ENCODE results near the gene CBX1.
A peak's percentile ranks its signal among the peaks of the same experiment; 100 is the strongest.

CBX1 gene

DNA sequence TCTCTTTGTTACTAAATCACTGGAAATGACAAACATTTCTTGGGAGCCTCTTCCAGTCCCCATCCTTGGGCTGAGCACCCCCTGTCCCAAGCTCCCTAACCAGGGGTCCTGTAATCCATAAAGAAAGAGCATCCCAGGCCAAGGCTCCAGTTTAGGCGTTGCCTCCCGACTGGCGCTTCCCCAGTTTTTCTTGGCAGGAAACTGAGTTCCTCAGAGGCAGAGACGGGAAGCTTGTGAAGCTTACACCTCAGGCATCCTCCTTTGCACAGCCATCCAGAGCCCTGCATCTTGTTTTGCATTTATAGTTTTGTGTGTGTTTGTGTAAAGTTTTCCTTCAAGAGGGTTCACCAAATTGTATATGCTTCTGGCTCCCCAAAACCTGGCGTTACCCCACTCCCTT, 70.7 kb downstream of the CBX1 start:
- DNase-seq (ENCODE audit: low read depth) = peak; percentile 56
- TF ChIP-seq, protein P1, sequence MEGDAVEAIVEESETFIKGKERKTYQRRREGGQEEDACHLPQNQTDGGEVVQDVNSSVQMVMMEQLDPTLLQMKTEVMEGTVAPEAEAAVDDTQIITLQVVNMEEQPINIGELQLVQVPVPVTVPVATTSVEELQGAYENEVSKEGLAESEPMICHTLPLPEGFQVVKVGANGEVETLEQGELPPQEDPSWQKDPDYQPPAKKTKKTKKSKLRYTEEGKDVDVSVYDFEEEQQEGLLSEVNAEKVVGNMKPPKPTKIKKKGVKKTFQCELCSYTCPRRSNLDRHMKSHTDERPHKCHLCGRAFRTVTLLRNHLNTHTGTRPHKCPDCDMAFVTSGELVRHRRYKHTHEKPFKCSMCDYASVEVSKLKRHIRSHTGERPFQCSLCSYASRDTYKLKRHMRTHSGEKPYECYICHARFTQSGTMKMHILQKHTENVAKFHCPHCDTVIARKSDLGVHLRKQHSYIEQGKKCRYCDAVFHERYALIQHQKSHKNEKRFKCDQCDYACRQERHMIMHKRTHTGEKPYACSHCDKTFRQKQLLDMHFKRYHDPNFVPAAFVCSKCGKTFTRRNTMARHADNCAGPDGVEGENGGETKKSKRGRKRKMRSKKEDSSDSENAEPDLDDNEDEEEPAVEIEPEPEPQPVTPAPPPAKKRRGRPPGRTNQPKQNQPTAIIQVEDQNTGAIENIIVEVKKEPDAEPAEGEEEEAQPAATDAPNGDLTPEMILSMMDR (conservative IDR thresholded peaks at IDR 0.05; ENCODE audit: low read length) = no peak
- no peak overlapping the region for H3K4me3 ChIP-seq (ENCODE audit: low read length)

DNA sequence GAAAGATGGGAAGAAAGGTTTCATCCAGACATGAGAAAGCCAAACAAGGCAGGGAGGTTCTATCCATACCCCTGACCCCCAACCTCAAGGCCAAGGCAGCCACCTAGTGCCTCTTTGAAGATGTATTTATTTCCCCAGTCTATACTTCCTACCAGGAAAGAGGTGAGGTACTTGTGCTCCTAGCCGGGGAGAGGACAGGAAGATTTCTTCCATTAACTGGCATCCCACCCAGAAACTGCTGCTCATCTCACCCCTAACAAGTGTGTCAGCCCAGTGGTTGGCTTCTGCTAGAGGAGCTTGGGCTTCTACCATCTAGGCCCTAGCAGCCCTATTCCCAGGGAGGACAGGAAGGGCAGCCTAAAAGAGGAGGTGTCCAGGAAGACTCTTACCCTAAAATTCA, 72.5 kb downstream of the CBX1 start:
- TF ChIP-seq, protein P1 (conservative IDR thresholded peaks at IDR 0.05; ENCODE audit: low read length) = no peak
- no peak for DNase-seq (ENCODE audit: low read depth)

DNA sequence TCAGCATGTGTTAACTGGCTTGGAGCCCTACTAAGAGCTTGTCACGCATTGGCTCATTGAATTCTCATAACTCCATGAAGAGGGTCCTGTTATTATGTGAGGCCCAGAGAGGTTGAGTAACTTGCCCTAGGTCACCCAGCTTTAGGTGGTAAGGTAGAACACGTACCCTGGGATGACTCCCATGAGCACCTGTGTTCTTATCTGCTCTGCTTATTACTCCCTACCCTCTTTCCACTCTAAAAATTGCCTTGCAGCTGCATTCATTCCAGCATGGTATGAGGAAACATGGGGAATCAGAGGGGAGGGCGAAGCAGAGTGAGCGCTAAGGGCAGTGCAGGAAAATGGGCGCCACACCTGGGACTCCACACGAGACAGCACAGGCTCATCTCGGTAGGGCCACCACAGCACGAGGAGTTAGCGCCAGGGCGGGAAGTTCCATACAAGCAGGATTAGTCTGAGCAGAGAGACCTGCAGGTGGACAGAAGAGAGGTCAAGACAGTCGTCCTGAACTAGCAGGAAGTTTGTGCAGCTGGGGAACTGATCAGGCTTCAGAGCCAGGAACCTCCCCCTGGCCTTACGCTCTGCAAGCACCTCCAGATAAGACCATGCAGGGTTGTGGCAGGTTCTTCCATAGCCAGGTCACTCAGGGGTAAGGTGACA, 73.8 kb downstream of the CBX1 start:
- DNase-seq (ENCODE audit: low read depth) = no peak
- no peak overlapping the region for H3K4me3 ChIP-seq (ENCODE audit: low read length)
- TF ChIP-seq, protein P1 (conservative IDR thresholded peaks at IDR 0.05; ENCODE audit: low read length) = no peak; the same call in 1 of the 2 replicates

More for the DNA sequence above, 72.5 kb downstream of the CBX1 start:
- no peak overlapping the region for H3K4me3 ChIP-seq (ENCODE audit: low read length)

DNA sequence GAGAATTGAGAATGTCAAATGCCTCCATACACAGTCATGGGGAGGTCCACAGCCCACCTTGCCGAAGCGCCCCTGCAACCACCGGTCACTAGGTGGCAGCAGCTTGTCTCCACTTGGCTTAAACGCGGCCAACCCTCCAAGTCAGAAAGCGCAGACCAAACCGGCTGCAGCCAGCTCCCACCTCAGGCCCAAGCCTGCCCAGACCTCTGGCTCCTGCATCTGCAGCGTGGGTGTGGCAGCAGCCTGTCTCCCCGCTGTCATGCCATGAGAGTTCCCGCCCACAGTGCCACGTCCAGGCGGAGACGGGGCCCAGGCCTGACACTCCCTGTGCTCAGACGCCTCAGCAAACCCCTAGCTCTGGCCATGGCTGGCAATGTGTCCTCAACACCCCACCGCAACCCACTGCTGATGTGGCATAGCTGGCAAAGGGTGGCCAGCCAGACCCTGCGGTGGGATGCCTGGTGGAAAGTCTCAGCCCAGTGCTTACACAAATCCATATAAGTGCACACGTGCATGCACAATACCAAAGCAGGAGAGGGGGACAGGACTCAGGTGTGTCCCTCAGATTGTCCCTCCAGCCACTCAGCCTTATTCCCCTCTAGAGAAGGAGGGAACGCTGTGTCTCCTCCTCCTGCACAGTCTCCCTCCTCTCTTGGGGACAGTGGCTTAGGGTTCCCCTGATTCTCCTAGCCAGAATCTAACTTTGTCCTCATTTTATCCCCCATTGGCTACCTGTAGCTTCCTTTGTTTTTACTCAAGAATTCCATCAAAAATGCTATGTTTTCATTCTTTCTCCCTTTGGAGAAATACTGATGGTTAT, 74.6 kb downstream of the CBX1 start:
- TF ChIP-seq, protein P1 (conservative IDR thresholded peaks at IDR 0.05; ENCODE audit: low read length) = peak; percentile 87
- no peak overlapping the region; the same call in 1 of the 2 replicates for H3K4me3 ChIP-seq (ENCODE audit: low read length)
- DNase-seq (ENCODE audit: low read depth) = peak; percentile 95

DNA sequence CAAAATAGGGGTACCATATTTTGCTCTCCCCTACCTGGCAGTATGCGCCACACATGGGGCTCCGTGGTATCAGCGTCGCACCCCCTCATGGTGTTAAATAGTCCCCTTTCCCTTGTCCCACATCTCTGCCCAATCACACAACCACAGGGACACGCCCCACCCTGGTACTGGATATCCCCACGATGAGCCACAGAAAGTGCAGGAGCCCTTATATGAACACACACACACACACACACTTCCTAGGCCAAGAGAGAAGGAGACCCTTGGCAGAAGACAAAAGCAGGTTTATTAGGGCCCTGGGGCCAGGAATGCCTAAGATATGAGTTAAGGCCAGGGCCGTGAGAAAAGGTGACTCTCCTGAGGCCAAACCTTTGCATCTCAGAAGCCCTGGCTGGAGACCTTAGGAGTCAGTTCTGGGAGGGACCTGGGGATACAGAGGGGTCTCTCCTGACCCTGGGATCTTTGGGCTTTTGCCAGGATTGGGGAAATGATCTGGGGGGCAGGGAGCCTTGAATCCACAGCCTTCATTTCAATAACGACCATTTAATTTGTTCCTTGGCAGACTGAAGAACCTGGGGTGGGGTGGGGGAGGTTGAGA, 75.3 kb downstream of the CBX1 start:
- TF ChIP-seq, protein P1 (conservative IDR thresholded peaks at IDR 0.05; ENCODE audit: low read length) = no peak

DNA sequence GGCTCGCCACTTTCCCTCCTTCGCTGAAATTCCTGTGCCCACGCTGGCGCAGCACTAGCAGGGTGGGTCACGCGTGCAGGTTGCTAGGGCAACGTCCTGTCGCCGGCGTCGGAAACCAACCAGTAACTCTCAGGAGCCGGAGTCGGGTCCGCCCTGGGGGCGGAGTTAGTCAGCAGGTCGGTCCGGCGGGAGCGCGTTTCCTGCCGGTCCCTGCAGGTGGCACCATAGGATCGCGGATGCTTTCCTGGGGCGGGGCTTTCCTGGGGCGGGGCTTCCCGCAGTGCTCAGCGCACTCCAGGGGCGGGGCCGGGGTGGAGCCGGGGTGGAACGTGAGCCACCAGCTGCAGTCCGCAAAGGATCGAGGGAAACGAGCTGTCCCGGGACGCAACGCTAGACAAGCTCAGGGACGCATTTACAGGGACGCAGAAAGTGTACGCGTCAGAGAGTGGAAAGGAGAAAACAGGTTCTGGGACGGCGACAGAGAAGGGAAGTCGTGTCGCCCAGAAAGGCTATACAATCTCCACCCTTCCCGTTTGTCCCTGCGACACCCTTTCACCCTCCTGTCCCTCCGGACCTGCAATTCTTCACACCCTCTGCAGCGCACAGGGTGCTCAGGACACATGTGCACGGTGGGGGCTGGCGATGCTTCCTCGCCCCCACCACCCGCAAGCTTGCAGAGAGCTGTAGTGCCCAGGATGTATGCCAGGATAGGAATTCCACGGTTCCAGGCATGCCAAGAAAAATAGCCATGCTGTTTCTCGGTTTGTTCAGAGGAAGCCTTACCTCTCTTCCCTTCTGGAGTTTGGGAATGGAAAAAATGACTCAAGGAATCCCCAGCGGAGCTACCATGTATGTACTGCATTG, 76.0 kb downstream of the CBX1 start:
- H3K4me3 ChIP-seq (ENCODE audit: low read length) = peak overlapping the region; percentile 71
- TF ChIP-seq, protein P1 (conservative IDR thresholded peaks at IDR 0.05; ENCODE audit: low read length) = peak; percentile 67

More for the DNA sequence above, 75.3 kb downstream of the CBX1 start:
- H3K4me3 ChIP-seq (ENCODE audit: low read length) = peak overlapping the region; percentile 71
- no peak for DNase-seq (ENCODE audit: low read depth)

More for the DNA sequence above, 76.0 kb downstream of the CBX1 start:
- DNase-seq (ENCODE audit: low read depth) = peak; percentile 95
